ENCODE measurements around the gene KLK10. TPM values are rescaled to one million over a fixed set of nuclear protein-coding genes. Genes with fewer than 3 reads are reported as not detected.

Gene KLK10
- total RNA-seq, 1 donor from 2014 or later, result 1.6 TPM

DNA sequence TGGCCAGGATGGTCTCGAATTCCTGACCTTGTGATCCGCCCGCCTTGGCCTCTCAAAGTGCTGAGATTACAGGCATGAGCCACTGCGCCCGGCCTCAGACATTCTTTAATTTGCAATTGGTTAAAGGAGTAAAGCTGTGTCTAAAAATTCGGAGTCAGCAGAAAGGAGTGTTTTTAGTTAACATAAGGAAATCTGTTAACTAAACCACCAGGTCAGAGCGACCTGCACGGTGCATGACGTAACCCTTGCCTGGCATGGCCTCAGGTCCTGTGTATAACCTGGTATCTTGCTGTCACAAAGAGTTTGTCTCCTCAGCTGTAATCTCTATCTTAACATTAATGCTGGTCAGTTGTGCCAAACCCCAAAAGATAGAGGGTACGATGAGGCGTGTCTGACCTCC is 24.8 kb upstream of the KLK10 start:
- H3K4me1 ChIP-seq, result no peaks in the 10 kb centered on the region
- TF ChIP-seq, protein P1, sequence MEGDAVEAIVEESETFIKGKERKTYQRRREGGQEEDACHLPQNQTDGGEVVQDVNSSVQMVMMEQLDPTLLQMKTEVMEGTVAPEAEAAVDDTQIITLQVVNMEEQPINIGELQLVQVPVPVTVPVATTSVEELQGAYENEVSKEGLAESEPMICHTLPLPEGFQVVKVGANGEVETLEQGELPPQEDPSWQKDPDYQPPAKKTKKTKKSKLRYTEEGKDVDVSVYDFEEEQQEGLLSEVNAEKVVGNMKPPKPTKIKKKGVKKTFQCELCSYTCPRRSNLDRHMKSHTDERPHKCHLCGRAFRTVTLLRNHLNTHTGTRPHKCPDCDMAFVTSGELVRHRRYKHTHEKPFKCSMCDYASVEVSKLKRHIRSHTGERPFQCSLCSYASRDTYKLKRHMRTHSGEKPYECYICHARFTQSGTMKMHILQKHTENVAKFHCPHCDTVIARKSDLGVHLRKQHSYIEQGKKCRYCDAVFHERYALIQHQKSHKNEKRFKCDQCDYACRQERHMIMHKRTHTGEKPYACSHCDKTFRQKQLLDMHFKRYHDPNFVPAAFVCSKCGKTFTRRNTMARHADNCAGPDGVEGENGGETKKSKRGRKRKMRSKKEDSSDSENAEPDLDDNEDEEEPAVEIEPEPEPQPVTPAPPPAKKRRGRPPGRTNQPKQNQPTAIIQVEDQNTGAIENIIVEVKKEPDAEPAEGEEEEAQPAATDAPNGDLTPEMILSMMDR (IDR thresholded peaks at IDR 0.05), result no peak
- no peaks in the 10 kb centered on the region for H3K36me3 ChIP-seq
- no peaks in the 10 kb centered on the region for H3K27me3 ChIP-seq
- no peak overlapping the region for H3K27ac ChIP-seq
- DNase-seq (ENCODE audit: low spot score in 2 of 2), result no peak
- H3K4me3 ChIP-seq, result no peak overlapping the region
- intact Hi-C loops (cut with DNase I), result no loop called here
- no peaks in the 10 kb centered on the region for H3K9me3 ChIP-seq

DNA sequence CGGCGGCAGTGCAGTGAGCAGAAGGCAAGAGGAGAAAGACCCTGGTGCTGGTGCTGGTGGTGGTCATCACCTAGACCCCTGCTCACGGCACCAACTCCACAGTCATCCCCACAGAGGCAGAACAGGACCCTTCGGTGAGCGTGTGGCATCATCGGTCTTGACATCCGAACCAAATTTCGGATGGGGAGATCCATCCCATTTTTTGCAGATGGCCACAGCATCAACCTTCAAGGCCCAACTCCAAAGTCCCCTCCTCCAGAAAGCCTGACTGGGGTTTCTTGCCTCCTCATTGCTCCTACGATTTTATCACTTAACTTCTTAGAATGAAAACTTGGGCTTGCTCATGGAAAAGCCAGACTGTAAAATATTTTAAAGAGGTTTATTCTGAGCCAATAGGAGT is 24.0 kb upstream of the KLK10 start:
- Histone ChIP-seq H3K9me3 (no peaks in the 10 kb centered on the region), H3K27ac (no peak overlapping the region), H3K4me1 (no peaks in the 10 kb centered on the region), H3K27me3 (no peaks in the 10 kb centered on the region), H3K4me3 (no peak overlapping the region), H3K36me3 (no peaks in the 10 kb centered on the region)
- DNase-seq (ENCODE audit: low spot score in 2 of 2), result no peak
- intact Hi-C loops (cut with DNase I), result no loop called here
- TF ChIP-seq, protein P1 (IDR thresholded peaks at IDR 0.05), result no peak

DNA sequence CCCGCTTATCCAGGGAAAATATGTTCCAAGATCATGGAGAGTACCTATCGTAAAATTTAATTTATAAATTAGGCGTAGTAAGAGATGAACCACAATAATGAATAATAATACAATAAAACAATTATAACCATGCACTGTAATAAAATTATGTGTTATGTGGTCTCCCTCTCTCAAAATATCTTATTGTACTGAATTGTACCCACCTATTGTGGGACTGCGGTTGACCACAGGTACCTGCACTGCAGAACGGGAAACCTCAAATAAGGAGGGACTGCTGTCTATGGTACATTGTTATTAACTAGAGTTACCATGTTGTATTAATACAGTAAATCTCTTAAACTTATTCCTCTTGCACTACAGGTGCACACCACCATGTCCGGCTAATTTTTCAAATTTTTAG is 20.6 kb upstream of the KLK10 start:
- H3K4me1 ChIP-seq, result no peaks in the 10 kb centered on the region
- DNase-seq (ENCODE audit: low spot score in 2 of 2), result no peak
- TF ChIP-seq, protein P1 (IDR thresholded peaks at IDR 0.05), result no peak
- no peaks in the 10 kb centered on the region for H3K36me3 ChIP-seq
- H3K27me3 ChIP-seq, result no peaks in the 10 kb centered on the region
- H3K4me3 ChIP-seq, result no peak overlapping the region
- no peaks in the 10 kb centered on the region for H3K9me3 ChIP-seq
- H3K27ac ChIP-seq, result no peak overlapping the region
- intact Hi-C loops (cut with DNase I), result no loop called here

DNA sequence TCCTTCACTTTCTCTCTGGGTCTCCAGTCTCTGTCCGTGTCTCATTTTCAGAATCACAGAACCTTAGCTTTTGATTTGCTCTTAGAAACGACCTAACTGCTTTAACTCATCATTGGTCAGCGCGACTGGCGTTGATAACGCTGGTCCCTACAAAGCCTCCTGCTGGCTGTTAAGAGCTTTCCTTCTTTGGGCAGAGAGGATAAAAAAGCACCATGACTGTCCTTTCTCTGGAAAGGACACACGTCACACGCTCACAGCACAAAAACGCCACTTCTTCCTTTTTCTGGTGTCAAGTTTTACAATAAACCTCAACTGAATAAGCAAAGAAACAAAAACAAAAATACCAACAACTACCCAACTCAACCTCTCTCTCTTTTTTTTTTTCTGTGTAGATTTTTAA is 17.0 kb upstream of the KLK10 start:
- Histone ChIP-seq H3K4me1 (no peaks in the 10 kb centered on the region), H3K27ac (no peak overlapping the region), H3K9me3 (no peaks in the 10 kb centered on the region), H3K27me3 (no peaks in the 10 kb centered on the region), H3K4me3 (no peak overlapping the region), H3K36me3 (no peaks in the 10 kb centered on the region)
- TF ChIP-seq, protein P1 (IDR thresholded peaks at IDR 0.05), result no peak
- intact Hi-C loops (cut with DNase I), result no loop called here
- DNase-seq (ENCODE audit: low spot score in 2 of 2), result no peak

DNA sequence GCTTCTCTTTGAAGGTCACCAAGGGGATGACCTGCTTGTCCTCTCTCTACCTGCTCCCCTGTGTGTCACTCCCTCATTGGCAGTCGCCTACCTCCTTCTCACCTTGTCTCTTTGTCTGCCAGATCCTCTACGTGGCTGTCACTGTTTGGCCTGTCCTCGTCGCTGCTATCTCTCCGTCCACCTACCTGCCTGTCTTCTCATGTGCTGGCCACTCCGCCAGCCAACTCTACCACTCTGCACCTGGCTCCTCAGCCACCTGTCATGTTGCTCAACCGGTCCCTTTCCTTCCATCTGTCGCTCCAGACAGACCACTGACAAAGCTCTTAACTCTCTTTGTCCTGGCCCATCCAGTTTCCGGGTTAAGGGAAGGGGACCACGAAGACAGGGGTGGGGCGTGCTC is 15.2 kb upstream of the KLK10 start, which contains the start of gene KLK12:
Gene KLK12, minus strand, starts transcription at position 299 of the 400 bp plus-strand sequence. CDS start 381 bp downstream, outside the sequence.
- no peak for DNase-seq (ENCODE audit: low spot score in 2 of 2)
- H3K4me3 ChIP-seq, result no peak within 1 kb of the TSS
- intact Hi-C loops (cut with DNase I), result no loop called here
- no peaks in the 10 kb centered on the region for H3K4me1 ChIP-seq
- TF ChIP-seq, protein P1 (IDR thresholded peaks at IDR 0.05), result no peak
- H3K27ac ChIP-seq, result no peak within 1 kb of the TSS
- no peaks in the 10 kb centered on the region for H3K9me3 ChIP-seq
- H3K36me3 ChIP-seq, result no peaks in the 10 kb centered on the region
- H3K27me3 ChIP-seq, result no peaks in the 10 kb centered on the region

DNA sequence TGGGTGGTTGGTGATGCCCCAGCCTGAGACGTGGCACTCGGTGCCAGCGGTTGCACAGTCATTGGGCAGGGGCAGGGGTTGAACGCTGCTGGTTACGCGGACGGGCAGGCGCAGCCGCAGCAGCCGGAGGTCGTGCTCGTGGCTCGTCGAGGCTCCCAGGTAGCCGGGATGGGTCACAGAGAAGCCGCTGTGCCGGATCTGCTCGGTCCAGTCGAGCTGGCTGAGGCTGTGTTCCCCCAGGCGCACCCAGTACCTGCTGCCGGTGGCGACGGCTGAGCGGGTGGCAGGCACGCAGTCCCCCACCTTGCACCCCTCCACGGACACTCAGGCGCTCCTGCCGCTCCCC is 12.3 kb upstream of the KLK10 start:
- Histone ChIP-seq H3K27ac (no peak overlapping the region), H3K4me3 (no peak overlapping the region), H3K9me3 (no peaks in the 10 kb centered on the region), H3K36me3 (no peaks in the 10 kb centered on the region), H3K4me1 (no peaks in the 10 kb centered on the region), H3K27me3 (no peaks in the 10 kb centered on the region)
- intact Hi-C loops (cut with DNase I), result no loop called here
- TF ChIP-seq, protein P1 (IDR thresholded peaks at IDR 0.05), result no peak
- no peak for DNase-seq (ENCODE audit: low spot score in 2 of 2)
